ENCODE results near the gene KCNG2. TPM values are rescaled to one million over a fixed set of nuclear protein-coding genes. Genes with fewer than 3 reads are reported as not detected.

KCNG2 gene
- total and polyA plus RNA-seq, 2 of the 4 experiments (the other 2 are of a cell fraction), result not detected

- Histone ChIP-seq H3K4me3 (ENCODE audit: insufficient read depth, low read depth, low read length) (no peak overlapping the region), H2BK5ac (ENCODE audit: low read depth, low read length, poor library complexity, severe bottlenecking) (no peak overlapping the region), H4K8ac (ENCODE audit: low read depth in 2 of 2, low read length in 2 of 2) (no peak overlapping the region), H2BK120ac (ENCODE audit: low read depth, low read length) (no peak overlapping the region), H4K20me1 (ENCODE audit: insufficient read depth, low read length) (no peaks in the 10 kb centered on the region), H3K18ac (ENCODE audit: low read depth, low read length) (no peak overlapping the region), H4K5ac (ENCODE audit: low read depth, low read length) (no peak overlapping the region), H3K9me3 (ENCODE audit: control insufficient read depth, insufficient read depth, low read length) (peaks cover 2% of the 10 kb centered on the region; the same call in 1 of the 2 replicates), H3K27me3 (ENCODE audit: control insufficient read depth, insufficient read depth, low read length) (no peaks in the 10 kb centered on the region), H2AFZ (replicated peaks; ENCODE audit: low read length, poor library complexity) (no peak overlapping the region), H3K9ac (ENCODE audit: low read depth, low read length) (no peak overlapping the region), H3K9me1 (ENCODE audit: insufficient read depth, low read length) (peaks cover 12% of the 10 kb centered on the region), H3K14ac (replicated peaks; ENCODE audit: low read depth, low read length) (no peak overlapping the region), H3K27ac (ENCODE audit: insufficient read depth, low read length) (no peak overlapping the region), H3K56ac (ENCODE audit: extremely low read depth, insufficient read depth, low read length) (no peak overlapping the region), H3K4ac (ENCODE audit: low read depth, low read length) (no peak overlapping the region), H3K4me1 (ENCODE audit: control insufficient read depth, insufficient read depth, low read length) (peaks cover 10% of the 10 kb centered on the region), H2BK15ac (ENCODE audit: low read depth, low read length) (no peak overlapping the region), H2BK20ac (ENCODE audit: low read depth, low read length) (no peak overlapping the region), H2AK9ac (replicated peaks; ENCODE audit: low read depth, low read length, poor library complexity) (no peak overlapping the region), H2AK5ac (ENCODE audit: low read depth, low read length) (no peak overlapping the region), H3K36me3 (ENCODE audit: control insufficient read depth, insufficient read depth, low read length) (no peaks in the 10 kb centered on the region), H3K4me2 (ENCODE audit: low read depth, low read length) (no peak overlapping the region), H3K23ac (ENCODE audit: low read depth, low read length) (no peak overlapping the region), H3K79me1 (ENCODE audit: low read depth in 1 of 2, low read length in 2 of 2) (no peaks in the 10 kb centered on the region), H4K91ac (ENCODE audit: insufficient read depth, low read depth, low read length) (no peak overlapping the region)
- intact Hi-C loops (cut with micrococcal nuclease), result loop anchor here (10.0 kb wide), 1 partner anchor 115 kb away; the partner anchor contains the start of gene HSBP1L1
- ATAC-seq (ENCODE audit: low read depth) (no peak), DNase-seq (no peak)
- ChIA-PET POLR2A (ENCODE audit: unreplicated experiment) (no interaction called here), CTCF (no interaction called here)
- 94% methylated on average over 16 of the region's 51 CpGs; no CpG with 5 or more reads in 1 of the 2 experiments for WGBS, 2 experiments (ENCODE audit: extremely low coverage in 2 of 2, insufficient read length in 1 of 2)
- dilution Hi-C loops (cut with HindIII; ENCODE audit: low sequenced_read_pairs, unreplicated experiment), result no loop called here
- TF ChIP-seq CHD1 (IDR thresholded peaks at IDR 0.05; ENCODE audit: low read depth, low read length) (no peak), RCOR1 (IDR thresholded peaks at IDR 0.05; ENCODE audit: insufficient replicate concordance, low read length) (no peak), MAZ (IDR thresholded peaks at IDR 0.05; ENCODE audit: borderline replicate concordance, low read depth, low read length) (no peak)
- TF ChIP-seq, protein P1, sequence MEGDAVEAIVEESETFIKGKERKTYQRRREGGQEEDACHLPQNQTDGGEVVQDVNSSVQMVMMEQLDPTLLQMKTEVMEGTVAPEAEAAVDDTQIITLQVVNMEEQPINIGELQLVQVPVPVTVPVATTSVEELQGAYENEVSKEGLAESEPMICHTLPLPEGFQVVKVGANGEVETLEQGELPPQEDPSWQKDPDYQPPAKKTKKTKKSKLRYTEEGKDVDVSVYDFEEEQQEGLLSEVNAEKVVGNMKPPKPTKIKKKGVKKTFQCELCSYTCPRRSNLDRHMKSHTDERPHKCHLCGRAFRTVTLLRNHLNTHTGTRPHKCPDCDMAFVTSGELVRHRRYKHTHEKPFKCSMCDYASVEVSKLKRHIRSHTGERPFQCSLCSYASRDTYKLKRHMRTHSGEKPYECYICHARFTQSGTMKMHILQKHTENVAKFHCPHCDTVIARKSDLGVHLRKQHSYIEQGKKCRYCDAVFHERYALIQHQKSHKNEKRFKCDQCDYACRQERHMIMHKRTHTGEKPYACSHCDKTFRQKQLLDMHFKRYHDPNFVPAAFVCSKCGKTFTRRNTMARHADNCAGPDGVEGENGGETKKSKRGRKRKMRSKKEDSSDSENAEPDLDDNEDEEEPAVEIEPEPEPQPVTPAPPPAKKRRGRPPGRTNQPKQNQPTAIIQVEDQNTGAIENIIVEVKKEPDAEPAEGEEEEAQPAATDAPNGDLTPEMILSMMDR (conservative IDR thresholded peaks at IDR 0.05; ENCODE audit: low read depth, low read length), result no peak
- in situ Hi-C loops (cut with MboI; ENCODE audit: low sequenced_read_pairs), result no loop called here
- no TSS peak for BruUV-seq (replicated peaks)
These were observed 51.8 kb downstream of the KCNG2 start for GRCh38 chr18:79849328-79850207.

Measured in IMR-90 (cell line).